DMS 273 treated with DMSO at 0.1 percent for 48 hours (cell line): ENCODE measurements around the gene MARCHF10.
"Not testable (repeated sequence)": the region's sequence is repeated elsewhere in the genome, so short reads cannot be mapped to it uniquely, and the experiment has no call there.

ENCODE experiments used
- DNase-seq: peaks from one replicate; lab custom pipeline; 2025; lab: John Stamatoyannopoulos, UW

MARCHF10 gene

GRCh38 chr17:62696256-62696655 is 111.9 kb downstream of the MARCHF10 start:
- no peak for DNase-seq

DNA sequence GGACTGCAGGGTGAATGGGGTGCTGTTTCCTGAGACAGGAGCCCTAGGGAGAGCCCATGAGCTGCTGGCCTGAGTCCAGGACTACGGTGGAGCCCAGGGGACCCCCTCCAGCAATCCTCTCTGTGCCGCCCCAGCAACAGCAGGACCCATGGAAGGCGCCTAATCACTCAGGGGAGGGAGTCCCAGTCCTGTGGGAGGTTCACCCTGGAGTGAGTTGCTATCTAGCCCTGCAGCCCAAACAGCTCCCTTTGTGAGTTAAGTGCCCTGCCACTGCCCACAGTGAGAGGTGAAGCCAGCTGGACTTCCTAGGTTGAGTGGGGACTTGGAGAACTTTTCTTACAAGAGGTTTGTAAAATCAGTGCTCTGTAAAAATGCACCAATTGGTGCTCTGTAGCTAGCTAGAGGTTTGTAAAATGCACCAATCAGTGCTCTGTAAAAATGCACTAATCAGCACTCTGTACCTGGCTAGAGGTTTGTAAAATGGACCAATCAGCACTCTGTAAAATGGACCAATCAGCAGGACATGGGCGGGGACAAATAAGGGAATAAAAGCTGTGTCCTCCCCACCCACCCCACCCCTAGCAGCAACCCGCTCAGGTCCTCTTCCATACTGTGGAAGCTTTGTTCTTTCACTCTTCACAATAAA is 112.9 kb downstream of the MARCHF10 start:
- DNase-seq = not testable (repeated sequence)

GRCh38 chr17:62693616-62694409 is 114.3 kb downstream of the MARCHF10 start:
- peak; percentile 92 for DNase-seq

GRCh38 chr17:62692721-62693431 is 115.2 kb downstream of the MARCHF10 start:
- no peak for DNase-seq

- DNase-seq = no peak
Measured at GRCh38 chr17:62692159-62692651, 115.9 kb downstream of the MARCHF10 start.

- DNase-seq = not testable (repeated sequence)
Measured at GRCh38 chr17:62691589-62691915, 116.6 kb downstream of the MARCHF10 start.

DNA sequence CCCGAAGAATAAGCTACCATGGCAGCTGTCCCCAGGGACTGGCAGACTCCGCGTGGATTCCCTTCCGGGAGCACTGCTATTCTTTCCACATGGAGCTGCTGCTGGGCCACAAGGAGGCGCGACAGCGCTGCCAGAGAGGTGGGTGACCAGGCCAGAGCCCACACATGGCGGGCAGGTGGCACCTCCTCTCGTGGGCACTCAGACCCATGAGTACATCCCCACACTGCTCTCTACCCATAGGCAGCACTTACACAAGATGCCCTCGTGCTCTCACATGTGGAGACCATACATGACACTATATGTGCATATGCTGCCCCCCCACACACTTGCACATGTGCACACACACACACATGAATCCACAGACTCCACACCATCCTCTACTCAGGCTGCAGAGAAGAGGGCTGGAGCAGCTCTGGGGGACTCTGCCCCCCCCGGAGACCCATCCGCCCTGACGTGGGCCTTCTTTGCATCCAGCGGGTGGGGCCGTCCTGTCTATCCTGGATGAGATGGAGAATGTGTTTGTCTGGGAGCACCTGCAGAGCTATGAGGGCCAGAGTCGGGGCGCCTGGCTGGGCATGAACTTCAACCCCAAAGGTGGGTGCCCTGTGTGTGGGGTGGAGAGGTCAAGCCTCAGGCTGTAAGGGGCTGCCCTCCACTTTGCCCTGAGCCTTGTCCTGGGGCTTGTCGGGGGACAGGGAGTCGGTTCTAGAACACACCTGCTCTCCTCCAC is 117.8 kb downstream of the MARCHF10 start:
- no peak for DNase-seq

DNA sequence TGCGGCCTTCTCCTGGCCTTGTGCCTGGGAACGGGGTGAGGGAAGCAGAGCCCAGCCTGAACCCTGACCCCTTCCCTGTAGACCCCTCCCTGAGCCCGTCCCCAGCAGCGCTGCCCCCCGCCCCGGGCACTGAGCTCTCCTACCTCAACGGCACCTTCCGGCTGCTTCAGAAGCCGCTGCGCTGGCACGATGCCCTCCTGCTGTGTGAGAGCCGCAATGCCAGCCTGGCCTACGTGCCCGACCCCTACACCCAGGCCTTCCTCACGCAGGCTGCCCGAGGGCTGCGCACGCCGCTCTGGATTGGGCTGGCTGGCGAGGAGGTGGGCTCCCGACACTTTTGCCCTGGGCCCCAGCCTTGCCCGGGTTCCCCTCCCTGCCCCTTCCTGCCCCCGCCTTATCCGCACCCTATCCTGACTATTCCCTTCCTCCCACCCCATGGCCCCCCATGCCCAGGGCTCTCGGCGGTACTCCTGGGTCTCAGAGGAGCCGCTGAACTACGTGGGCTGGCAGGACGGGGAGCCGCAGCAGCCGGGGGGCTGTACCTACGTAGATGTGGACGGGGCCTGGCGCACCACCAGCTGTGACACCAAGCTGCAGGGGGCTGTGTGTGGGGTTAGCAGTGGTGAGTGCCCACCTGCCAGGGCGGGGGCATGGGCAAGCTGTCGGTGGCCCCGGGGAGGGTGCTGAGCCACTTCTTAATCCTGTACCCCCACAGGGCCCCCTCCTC is 118.5 kb downstream of the MARCHF10 start:
- no peak for DNase-seq

DNA sequence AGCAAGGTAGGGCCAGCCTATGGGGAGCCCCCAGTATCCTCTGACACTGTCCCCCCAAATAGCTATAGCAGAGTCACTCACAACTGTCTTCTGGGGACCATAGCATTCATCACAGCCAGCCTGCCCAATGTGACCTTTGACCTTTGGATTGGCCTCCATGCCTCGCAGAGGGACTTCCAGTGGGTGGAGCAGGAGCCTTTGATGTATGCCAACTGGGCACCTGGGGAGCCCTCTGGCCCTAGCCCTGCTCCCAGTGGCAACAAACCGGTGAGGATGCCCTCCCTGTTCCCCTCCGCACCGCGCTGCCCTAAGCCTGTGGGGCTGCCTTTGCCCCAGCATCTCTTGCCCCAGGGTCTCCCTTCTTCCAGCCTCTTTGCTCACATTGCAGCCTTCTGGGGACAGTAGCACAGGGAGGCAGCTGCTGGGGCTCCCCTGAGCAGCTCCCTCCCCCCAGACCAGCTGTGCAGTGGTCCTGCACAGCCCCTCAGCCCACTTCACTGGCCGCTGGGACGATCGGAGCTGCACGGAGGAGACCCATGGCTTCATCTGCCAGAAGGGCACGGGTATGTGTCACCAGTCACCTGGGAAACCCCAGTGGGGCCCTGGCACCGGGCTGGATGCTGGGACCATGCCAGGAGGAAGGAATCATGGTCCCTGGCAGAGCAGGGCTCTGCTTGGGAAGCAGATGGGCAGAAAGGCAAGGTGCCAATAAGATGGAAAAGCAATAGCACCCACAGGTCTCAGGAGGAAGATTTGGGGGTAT is 119.5 kb downstream of the MARCHF10 start:
- DNase-seq = peak; percentile 72

DNA sequence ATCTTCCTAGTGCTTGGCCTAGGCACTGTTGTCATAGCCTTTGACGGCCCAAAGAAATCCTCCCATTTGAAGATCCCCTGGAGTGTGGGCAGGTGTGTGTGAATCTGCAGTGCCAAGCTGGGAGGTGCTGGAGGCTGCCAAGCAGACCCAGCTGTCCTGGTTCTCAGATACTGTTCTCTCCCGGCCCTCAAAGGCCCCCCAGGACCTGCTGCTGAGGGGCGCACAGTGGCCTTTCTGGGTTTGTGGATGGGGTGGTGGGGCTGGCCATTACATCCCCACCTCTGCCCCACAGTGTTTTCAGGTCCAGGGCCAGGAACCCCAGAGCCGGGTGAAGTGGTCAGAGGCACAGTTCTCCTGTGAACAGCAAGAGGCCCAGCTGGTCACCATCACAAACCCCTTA is 120.1 kb downstream of the MARCHF10 start:
- DNase-seq = no peak

- no peak for DNase-seq
Measured at GRCh38 chr17:62684179-62684578, 123.9 kb downstream of the MARCHF10 start.

GRCh38 chr17:62681939-62682381 is 126.2 kb downstream of the MARCHF10 start:
- DNase-seq = no peak

DNA sequence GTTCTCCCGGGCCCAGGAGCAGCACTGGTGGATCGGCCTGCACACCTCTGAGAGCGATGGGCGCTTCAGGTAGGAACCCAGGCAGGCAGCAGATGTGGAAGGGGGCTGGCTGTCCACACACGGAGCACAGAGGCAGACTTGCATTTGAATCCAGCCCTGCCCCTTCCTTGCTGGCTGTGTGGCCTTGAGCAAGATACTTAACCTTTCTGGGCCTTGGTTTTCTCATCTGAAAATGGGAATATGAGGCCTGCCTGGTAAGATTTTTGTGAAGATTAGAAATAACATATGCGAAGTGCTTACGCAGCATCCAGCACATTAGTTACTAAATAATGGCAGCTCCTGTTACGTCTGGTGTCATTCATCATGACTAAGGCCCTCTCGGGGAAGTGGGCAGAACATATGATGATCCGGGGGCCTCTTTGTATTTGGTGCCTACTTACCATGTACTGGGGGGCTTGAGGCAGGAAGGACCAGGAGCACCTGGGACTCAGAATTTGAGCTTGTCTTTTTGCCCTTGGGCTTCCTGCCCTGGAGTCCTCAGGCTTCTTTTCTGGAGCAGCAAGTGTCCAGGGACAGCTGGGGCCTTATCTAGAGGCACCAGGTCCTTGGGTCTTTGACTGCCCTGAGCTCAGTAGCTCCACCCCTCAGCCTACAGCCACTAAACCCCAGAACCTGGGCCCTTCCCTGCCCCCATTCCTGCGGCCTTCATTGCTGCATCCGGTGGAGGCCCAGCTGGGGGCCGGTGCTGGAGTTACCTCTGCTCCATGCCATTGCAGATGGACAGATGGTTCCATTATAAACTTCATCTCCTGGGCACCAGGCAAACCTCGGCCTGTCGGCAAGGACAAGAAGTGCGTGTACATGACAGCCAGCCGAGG is 126.8 kb downstream of the MARCHF10 start:
- peak; percentile 54 for DNase-seq

GRCh38 chr17:62680541-62681052 is 127.5 kb downstream of the MARCHF10 start:
- peak; percentile 59 for DNase-seq

- no peak for DNase-seq
Measured at GRCh38 chr17:62679866-62680377, 128.2 kb downstream of the MARCHF10 start.

GRCh38 chr17:62678214-62678919 is 129.7 kb downstream of the MARCHF10 start:
- DNase-seq = no peak

DNA sequence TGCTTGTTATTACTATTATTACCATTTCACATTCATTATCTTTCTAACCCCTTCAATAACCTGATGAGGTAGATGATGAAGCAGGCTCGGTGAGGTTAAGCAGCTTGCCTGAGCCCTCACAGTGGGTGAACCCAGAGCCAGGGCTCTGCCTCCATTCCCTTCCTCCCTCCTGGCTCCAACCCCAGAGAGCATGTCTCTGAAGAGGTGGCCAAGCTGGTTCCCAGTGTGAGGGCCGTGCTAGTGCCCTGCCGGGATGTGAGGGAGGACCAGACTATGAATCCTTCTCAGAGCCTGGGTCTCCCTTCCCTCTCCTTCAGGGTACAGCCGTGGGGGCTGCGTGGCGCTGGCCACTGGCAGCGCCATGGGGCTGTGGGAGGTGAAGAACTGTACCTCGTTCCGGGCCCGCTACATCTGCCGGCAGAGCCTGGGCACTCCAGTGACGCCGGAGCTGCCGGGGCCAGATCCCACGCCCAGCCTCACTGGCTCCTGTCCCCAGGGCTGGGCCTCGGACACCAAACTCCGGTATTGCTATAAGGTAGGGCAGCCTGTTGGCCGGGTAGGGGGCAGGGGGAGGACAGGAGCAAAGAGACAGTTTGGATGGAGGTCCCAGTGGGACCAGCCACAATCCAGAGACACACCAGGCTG is 131.0 kb downstream of the MARCHF10 start:
- no peak for DNase-seq
